Upper lobe of left lung (tissue), 4 donors: ENCODE results near the gene MYB.

Source experiments
- CTCF ChIP-seq, 6 experiments: fragments of 450-650 bp in 4 of 6; fragments of 200-600 bp in 2 of 6; sonication (generic) in 2 of 6; IDR thresholded peaks; one replicate each; pipeline ENCODE4 v1.5.1; 2016 to 2019; ENCODE audit warnings: antibody characterized with exemption in 6 of 6
- EP300 ChIP-seq, 4 donors: sonication (generic); formaldehyde crosslinking; IDR thresholded peaks; one replicate each; pipeline ENCODE4 v1.5.1; 2017; ENCODE audit warnings: antibody characterized with exemption in 4 of 4, control low read depth in 2 of 4
- POLR2A ChIP-seq, 4 donors: fragments of 450-650 bp; IDR thresholded peaks; one replicate each; pipeline ENCODE4 v1.5.1; 2016 to 2017; ENCODE audit warnings: antibody characterized with exemption in 4 of 4, mild to moderate bottlenecking in 2 of 4

GRCh38 chr6:135235716-135236115, 54.6 kb downstream of the MYB start:
- TF ChIP-seq POLR2A (IDR thresholded peaks at IDR 0.05) (no peak), CTCF (IDR thresholded peaks at IDR 0.05) (no peak), EP300 (IDR thresholded peaks at IDR 0.05) (no peak)
